GM19463 (cell line): Measurements from ENCODE around the gene SQOR.
A peak's percentile ranks its signal among the peaks of the same experiment; 100 is the strongest.
"Not testable (repeated sequence)": the region's sequence is repeated elsewhere in the genome, so short reads cannot be mapped to it uniquely, and the experiment has no call there.

Source experiments
- ATAC-seq: cut with Tn5 transposase; IDR thresholded peaks from one replicate; pipeline ENCODE4 v1.9.1; 2021; ENCODE audit warnings: mild to moderate bottlenecking, moderate library complexity; ENCODE audit not compliant: unreplicated experiment

The SQOR gene

DNA sequence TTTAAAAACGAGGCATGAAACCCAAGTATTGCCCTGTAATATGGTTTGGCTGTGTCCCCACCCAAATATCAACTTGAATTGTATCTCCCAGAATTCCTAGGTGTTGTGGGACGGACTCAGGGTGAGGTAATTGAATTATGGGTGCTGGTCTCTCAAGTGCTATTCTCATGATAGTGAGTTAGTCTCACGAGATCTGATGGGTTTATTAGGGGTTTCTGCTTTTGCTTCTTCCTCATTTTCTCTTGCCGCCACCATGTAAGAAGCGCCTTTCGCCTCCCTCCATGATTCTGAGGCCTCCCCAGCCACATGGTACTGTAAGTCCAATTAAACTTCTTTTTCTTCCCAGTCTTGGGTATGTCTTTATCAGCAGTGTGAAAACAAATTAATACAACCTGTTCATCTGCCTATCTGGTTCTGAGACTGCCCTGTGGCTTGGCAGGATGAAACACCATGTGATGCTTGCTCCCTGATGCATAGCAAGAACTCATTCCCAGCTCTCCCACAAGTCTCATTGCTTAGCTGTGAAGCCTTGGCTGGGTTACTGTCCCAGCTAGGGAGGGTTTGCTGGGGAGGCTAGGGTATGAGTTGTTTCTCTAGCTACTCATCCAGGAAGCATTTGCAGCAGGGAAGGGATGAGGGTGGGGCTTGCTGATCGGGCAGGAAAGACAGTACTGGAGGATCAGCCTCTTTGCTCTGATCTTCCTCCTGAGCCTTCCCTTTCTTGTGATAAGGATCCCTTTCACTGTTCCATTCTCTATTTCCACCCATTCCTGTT lies 3.7 kb upstream of the SQOR start:
- no peak for ATAC-seq

- ATAC-seq: no peak
These were observed 3.1 kb upstream of the SQOR start for GRCh38 chr15:45631776-45632175.

- ATAC-seq: peak; percentile 40
These were observed 386 bp downstream of the SQOR start for GRCh38 chr15:45635191-45635638.

GRCh38 chr15:45635763-45636292 lies 999 bp downstream of the SQOR start:
- no peak for ATAC-seq

DNA sequence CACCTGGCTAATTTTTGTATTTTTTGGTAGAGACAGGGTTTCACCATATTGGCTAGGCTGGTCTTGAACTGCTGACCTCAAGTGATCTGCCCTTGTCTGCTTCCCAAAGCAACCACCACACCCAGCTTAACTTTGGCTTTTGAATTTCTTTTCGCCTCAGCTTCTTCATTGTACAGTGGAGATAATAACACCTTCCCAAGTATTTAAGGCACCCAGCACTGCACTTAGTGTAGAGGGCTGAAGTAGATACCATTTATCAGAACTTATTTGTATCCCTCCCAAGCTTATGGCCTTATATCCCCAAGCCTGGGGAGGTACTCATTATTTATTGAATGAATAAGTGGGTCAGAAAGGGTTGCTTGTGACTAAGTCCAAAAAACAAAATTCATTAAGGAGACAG lies 2.3 kb downstream of the SQOR start:
- no peak for ATAC-seq

- peak; percentile 42 for ATAC-seq
These were observed 2.8 kb downstream of the SQOR start for GRCh38 chr15:45637552-45638033.

- no peak for ATAC-seq
These were observed 5.8 kb downstream of the SQOR start for GRCh38 chr15:45640616-45641015.

DNA sequence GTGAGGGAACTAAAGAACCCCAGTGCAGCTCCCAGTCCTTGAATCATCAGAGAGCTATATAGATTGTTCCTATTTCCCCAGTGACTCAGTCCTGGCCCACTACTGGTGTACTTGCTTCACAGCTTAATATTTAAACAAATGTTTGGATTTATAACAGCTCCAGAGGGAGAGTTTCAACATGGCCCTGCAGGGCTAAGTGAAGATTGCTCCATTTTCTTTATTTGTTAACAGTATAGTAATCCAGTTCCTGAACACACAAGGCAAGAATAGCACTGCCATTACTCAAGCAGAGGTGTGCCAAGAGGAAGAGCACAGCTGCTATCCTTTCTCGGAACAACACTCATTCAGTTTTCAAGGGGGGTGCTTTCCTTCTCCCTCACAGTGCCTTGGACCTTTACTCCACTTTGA lies 6.5 kb downstream of the SQOR start:
- ATAC-seq: no peak

GRCh38 chr15:45641999-45642932 lies 7.4 kb downstream of the SQOR start:
- no peak for ATAC-seq

- no peak for ATAC-seq
These were observed 9.6 kb downstream of the SQOR start for GRCh38 chr15:45644437-45644836.

- no peak for ATAC-seq
These were observed 10.5 kb downstream of the SQOR start for GRCh38 chr15:45645026-45645980.

DNA sequence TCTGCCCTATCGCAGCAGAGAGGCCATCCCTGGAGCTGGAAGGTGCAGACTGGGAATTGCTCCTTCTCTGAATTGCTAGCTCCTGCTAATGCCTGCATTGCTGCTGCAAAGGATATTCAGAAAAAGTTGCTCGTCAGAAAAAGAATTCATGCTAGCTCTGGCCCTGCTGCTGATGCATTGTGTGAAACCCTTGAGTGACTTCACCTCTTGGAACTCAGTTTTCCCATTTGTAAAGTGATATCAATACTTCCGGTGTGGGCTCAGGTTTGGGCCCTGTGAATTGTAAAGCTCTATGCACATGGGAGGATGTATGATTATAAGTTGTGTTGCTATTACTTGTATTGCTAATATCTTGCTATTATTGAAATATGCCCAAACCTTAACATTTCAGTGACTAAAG lies 11.4 kb downstream of the SQOR start:
- ATAC-seq: no peak

GRCh38 chr15:45647828-45648227 lies 13.0 kb downstream of the SQOR start:
- ATAC-seq: no peak

GRCh38 chr15:45648521-45649200 lies 13.8 kb downstream of the SQOR start:
- ATAC-seq: peak; percentile 37

DNA sequence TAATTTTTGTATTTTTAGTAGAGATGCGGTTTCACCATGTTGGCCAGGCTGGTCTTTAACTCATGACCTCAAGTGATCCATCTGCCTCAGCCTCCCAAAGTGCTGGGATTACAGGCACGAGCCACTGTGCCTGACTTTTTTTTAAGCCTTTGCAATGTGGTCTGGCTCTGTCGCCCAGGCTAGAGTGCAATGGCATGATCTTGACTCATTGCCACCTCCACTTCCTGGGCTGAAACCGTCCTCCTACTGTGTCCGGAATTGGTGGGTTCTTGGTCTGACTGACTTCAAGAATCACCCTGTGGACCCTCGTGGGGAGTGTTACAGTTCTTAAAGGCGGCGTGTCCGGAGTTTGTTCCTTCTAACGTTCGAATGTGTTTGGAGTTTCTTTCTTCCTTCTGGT lies 15.2 kb downstream of the SQOR start:
- not testable (repeated sequence) for ATAC-seq

GRCh38 chr15:45650889-45651525 lies 16.2 kb downstream of the SQOR start:
- ATAC-seq: no peak

GRCh38 chr15:45653702-45654424 lies 19.0 kb downstream of the SQOR start:
- ATAC-seq: no peak

DNA sequence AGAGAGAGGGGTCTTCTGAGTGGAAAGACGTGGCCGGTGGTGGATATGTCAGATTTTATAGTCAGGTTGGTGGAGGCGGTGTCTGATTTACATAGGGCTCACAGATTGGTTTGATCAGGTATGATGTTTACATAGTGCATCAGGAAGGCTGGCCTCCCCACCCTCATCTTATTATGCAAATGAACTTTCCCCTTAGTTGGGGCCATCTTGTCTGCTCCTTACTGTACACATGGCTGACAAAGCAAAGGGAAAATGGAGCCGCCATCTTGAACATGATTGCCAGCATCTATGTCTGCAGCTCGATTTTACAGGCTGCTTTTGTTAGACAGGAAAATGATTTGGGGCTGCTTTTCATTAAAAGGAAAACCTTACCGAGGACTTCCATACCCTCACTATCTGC lies 19.9 kb downstream of the SQOR start:
- no peak for ATAC-seq

DNA sequence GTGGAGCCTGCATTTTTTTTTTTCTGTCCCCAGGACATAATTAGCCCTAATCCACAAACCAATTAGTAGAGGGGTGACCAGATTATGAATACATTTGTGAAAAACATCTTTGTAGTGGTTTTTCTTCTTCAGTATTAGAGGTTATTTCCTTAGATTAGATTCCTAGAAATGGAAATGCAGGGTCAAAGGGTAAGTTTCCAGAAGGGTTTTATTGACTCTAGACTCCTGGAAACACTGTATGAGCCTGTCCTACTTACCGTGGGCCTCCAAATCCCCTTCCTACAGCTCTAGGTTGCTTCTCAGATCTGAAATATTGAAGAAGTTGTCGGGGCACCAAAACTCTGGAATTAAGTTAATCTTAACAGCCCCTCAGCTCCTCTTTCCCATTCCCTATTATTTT lies 22.4 kb downstream of the SQOR start:
- no peak for ATAC-seq
